Kidney (tissue), 14 donors: ENCODE results near the gene SERPINA5. TPM values are rescaled to one million over a fixed set of nuclear protein-coding genes. Genes with fewer than 3 reads are reported as not detected.

Experiments used
- DNase-seq, 5 donors: peaks; one replicate each; pipeline ENCODE4 v3.0.0-alpha.2; 2013 to 2020
- FAIRE-seq: peaks from 2 replicates; lab custom pipeline; 2012; peaks lifted over from hg19 to GRCh38; lab: Jason Lieb, UNC
- H3K27ac ChIP-seq, 2 donors: one replicate each; pipeline ENCODE4 v1.7.0; 2013; ENCODE audit warnings: low read depth in 2 of 2, low read length in 2 of 2, inconsistent platforms in 1 of 2
- H3K27me3 ChIP-seq: one replicate; pipeline ENCODE4 v1.7.1; 2013; ENCODE audit warnings: low read length, inconsistent platforms; ENCODE audit not compliant: control insufficient read depth, insufficient read depth
- H3K36me3 ChIP-seq, 3 donors: one replicate each; pipeline versions ENCODE4 v1.7.0 to v1.7.1; 2013; ENCODE audit warnings: low read length in 3 of 3, control low read depth in 1 of 3, inconsistent platforms in 1 of 3; ENCODE audit not compliant: insufficient read depth in 3 of 3, control insufficient read depth in 2 of 3
- H3K4me1 ChIP-seq, 3 donors: one replicate each; pipeline versions ENCODE4 v1.7.0 to v1.7.1; 2013; ENCODE audit warnings: low read length in 3 of 3, inconsistent platforms in 1 of 3, low read depth in 1 of 3; ENCODE audit not compliant: control insufficient read depth in 2 of 3, insufficient read depth in 2 of 3
- H3K4me3 ChIP-seq, 3 donors: one replicate each; pipeline versions ENCODE4 v1.7.0 to v1.8.1; 2013; ENCODE audit warnings: low read length in 3 of 3, control low read depth in 1 of 3, inconsistent platforms in 1 of 3
- H3K9ac ChIP-seq, 3 donors: one replicate each; pipeline versions ENCODE4 v1.7.0 to v1.7.1; 2013; ENCODE audit warnings: low read length in 3 of 3, control low read depth in 1 of 3, inconsistent platforms in 1 of 3
- H3K9me3 ChIP-seq, 3 donors: one replicate each; pipeline versions ENCODE4 v1.7.0 to v1.7.1; 2013; ENCODE audit warnings: low read length in 3 of 3, control low read depth in 1 of 3, inconsistent platforms in 1 of 3; ENCODE audit not compliant: control insufficient read depth in 2 of 3, insufficient read depth in 1 of 3
- CTCF ChIP-seq: IDR thresholded peaks from 3 replicates; pipeline ENCODE4 v1.5.1; 2012; ENCODE audit warnings: mild to moderate bottlenecking, moderate library complexity, borderline replicate concordance; ENCODE audit not compliant: insufficient read depth; ENCODE audit errors: extremely low read depth
- intact Hi-C: fragments of 100-400 bp; cut with DNase I; formaldehyde crosslinking; loops from one replicate; pipeline ENCODE4 v1.11.1; 2022
- polyA plus RNA-seq: library from polyadenylated mRNA; stranded (reverse); fragments of 350-450 nt; fragmentation: Illumina TruSeq; extraction: RNeasy Lipid Tissue Mini Kit (QIAGEN cat#74804); gene quantifications from one replicate; pipeline ENCODE4 v1.2.3, GENCODE V29; 2014; ENCODE audit warnings: low read depth, low replicate concordance; ENCODE audit not compliant: insufficient read depth
- total RNA-seq: library from RNA; stranded (reverse); fragmentation: NEBNext Ultra II Directional; extraction: Animal tissue kit (Norgen Biotek cat#: 25700); gene quantifications from one replicate; pipeline ENCODE4 v1.2.1, GENCODE V29; 2021
- donor health status: control.
- donor health status: control.
- donor health status: control.
- donor health status: control.
- donor health status: control.
- donor health status: DM: yes; HTN: yes; CAD: no.
- donor health status: Normal renal cell carcinoma (clear cell type).

The SERPINA5 gene
- total and polyA plus RNA-seq, 2 donors from 2014 or later, result 85.1 to 522 TPM

GRCh38 chr14:94542811-94543440, 38.3 kb upstream of the SERPINA5 start:
- Histone ChIP-seq H3K4me1 (no peaks in the 10 kb centered on the region), H3K27me3 (no peaks in the 10 kb centered on the region), H3K27ac (no peak overlapping the region), H3K9ac (no peak overlapping the region), H3K36me3 (no peaks in the 10 kb centered on the region), H3K9me3 (peaks cover 0 to 4% (median 0%) of the 10 kb centered on the region in 3 donors), H3K4me3 (no peak overlapping the region)
- no peak for FAIRE-seq
- peak in 2 of 5 donors; percentile 12 to 21 for DNase-seq
- intact Hi-C loops, result no loop called here
- TF ChIP-seq CTCF, result no peak

GRCh38 chr14:94543449-94544124, 37.6 kb upstream of the SERPINA5 start:
- FAIRE-seq, result no peak
- no peak overlapping the region for H3K27ac ChIP-seq
- no peak overlapping the region for H3K9ac ChIP-seq
- no peak for TF ChIP-seq CTCF
- H3K4me1 ChIP-seq, result no peaks in the 10 kb centered on the region
- H3K9me3 ChIP-seq, result peaks cover 0 to 4% (median 0%) of the 10 kb centered on the region in 3 donors
- no peak overlapping the region for H3K4me3 ChIP-seq
- intact Hi-C loops, result no loop called here
- DNase-seq, result no peak
- no peaks in the 10 kb centered on the region for H3K27me3 ChIP-seq
- H3K36me3 ChIP-seq, result no peaks in the 10 kb centered on the region

- H3K9me3 ChIP-seq, result peaks cover 0 to 4% (median 0%) of the 10 kb centered on the region in 3 donors
- H3K27me3 ChIP-seq, result no peaks in the 10 kb centered on the region
- H3K4me1 ChIP-seq, result no peaks in the 10 kb centered on the region
- no peak overlapping the region for H3K27ac ChIP-seq
- TF ChIP-seq CTCF, result no peak
- no peak for DNase-seq
- no peak for FAIRE-seq
- intact Hi-C loops, result no loop called here
- H3K9ac ChIP-seq, result no peak overlapping the region
- H3K4me3 ChIP-seq, result no peak overlapping the region
- no peaks in the 10 kb centered on the region for H3K36me3 ChIP-seq
Observed at GRCh38 chr14:94544726-94545125, 36.5 kb upstream of the SERPINA5 start.
